ENCODE results near the gene CTNNA3. TPM values are rescaled to one million over a fixed set of nuclear protein-coding genes. Genes with fewer than 3 reads are reported as not detected.

The CTNNA3 gene
- total and polyA plus RNA-seq, 2 donors (not counting 3 experiments of a cell fraction or from before 2014, with no cell fraction given): not detected

- no peak for DNase-seq (ENCODE audit: low read depth, low spot score)
- H3K9ac ChIP-seq (replicated peaks; ENCODE audit: extremely low read depth, insufficient read depth, low read length): no peak overlapping the region
- H3K79me2 ChIP-seq (ENCODE audit: control insufficient read depth, insufficient read depth, low read length): no peaks in the 10 kb centered on the region
- H3K9me3 ChIP-seq (replicated peaks; ENCODE audit: control insufficient read depth, insufficient read depth, low read length): no peaks in the 10 kb centered on the region
- H3K4me1 ChIP-seq (ENCODE audit: control insufficient read depth, extremely low read depth, insufficient read depth, low read length): no peaks in the 10 kb centered on the region
- H3K4me2 ChIP-seq (ENCODE audit: insufficient read depth, low read length): no peak overlapping the region
- ChIA-PET CTCF (no interaction called here), POLR2A (no interaction called here)
- H3K27ac ChIP-seq (ENCODE audit: insufficient read depth, low read depth, low read length): no peak overlapping the region
- H3K9me1 ChIP-seq (replicated peaks; ENCODE audit: control insufficient read depth, extremely low read depth, insufficient read depth, low read length): no peaks in the 10 kb centered on the region
- TF ChIP-seq EZH2 (IDR thresholded peaks at IDR 0.05; ENCODE audit: borderline replicate concordance, low read depth, low read length, severe bottlenecking) (no peak), FOS (IDR thresholded peaks at IDR 0.05; ENCODE audit: borderline replicate concordance, insufficient read depth, low read length) (no peak), CTCF (IDR thresholded peaks at IDR 0.05; ENCODE audit: extremely low read depth in 1 of 2, insufficient read depth in 1 of 2, low read depth in 1 of 2, low read length in 2 of 2) (no peak), MYC (IDR thresholded peaks at IDR 0.05; ENCODE audit: low read depth, low read length) (no peak), POLR2AphosphoS5 (IDR thresholded peaks at IDR 0.05; ENCODE audit: insufficient read depth, low read depth, low read length) (no peak), POLR2A (IDR thresholded peaks at IDR 0.05; ENCODE audit: low read depth, low read length) (no peak), MAX (IDR thresholded peaks at IDR 0.05; ENCODE audit: insufficient read depth, insufficient read length) (no peak), JUN (IDR thresholded peaks at IDR 0.05; ENCODE audit: borderline replicate concordance, insufficient read depth, insufficient read length, low read depth) (no peak), GATA2 (IDR thresholded peaks at IDR 0.05; ENCODE audit: insufficient read depth, insufficient read length, low read depth, low read length) (no peak)
- H4K20me1 ChIP-seq (replicated peaks; ENCODE audit: control insufficient read depth, extremely low read depth, insufficient read depth, low read length): no peaks in the 10 kb centered on the region
- intact Hi-C loops (cut with micrococcal nuclease): no loop called here
- dilution Hi-C loops (cut with MboI; ENCODE audit: extremely low pct_ligation_motif_present, low sequenced_read_pairs): no loop called here
- no peaks in the 10 kb centered on the region for H3K27me3 ChIP-seq (ENCODE audit: control insufficient read depth in 2 of 2, insufficient read depth in 2 of 2, low read length in 2 of 2)
- no TSS peak for BruUV-seq (replicated peaks)
- H2AFZ ChIP-seq (ENCODE audit: low read depth, low read length): no peak overlapping the region
- H3K36me3 ChIP-seq (ENCODE audit: control insufficient read depth in 2 of 2, extremely low read depth in 1 of 2, insufficient read depth in 2 of 2, low read length in 2 of 2): no peaks in the 10 kb centered on the region
- FAIRE-seq: no peak
- no peak overlapping the region for H3K4me3 ChIP-seq (replicated peaks in 1 of 3; ENCODE audit: insufficient read depth in 1 of 3, low read depth in 1 of 3, low read length in 3 of 3)
Measured at GRCh38 chr10:67385566-67385965, 310.4 kb downstream of the CTNNA3 start.
